Stomach smooth muscle (tissue), 2 donors: ENCODE results near the gene NAPA.

Source experiments
- H3K27ac ChIP-seq: one replicate; pipeline ENCODE4 v1.7.0; 2013; ENCODE audit warnings: mild to moderate bottlenecking, low read length, inconsistent platforms
- H3K27me3 ChIP-seq, 2 donors: one replicate each; pipeline ENCODE4 v1.7.0; 2013; ENCODE audit warnings: low read length in 2 of 2; ENCODE audit not compliant: insufficient read depth in 2 of 2, control insufficient read depth in 1 of 2
- H3K36me3 ChIP-seq, 2 donors: one replicate each; pipeline ENCODE4 v1.7.0; 2013; ENCODE audit warnings: low read length in 2 of 2; ENCODE audit not compliant: control insufficient read depth in 2 of 2, insufficient read depth in 2 of 2
- H3K4me1 ChIP-seq: one replicate; pipeline ENCODE4 v1.7.0; 2013; ENCODE audit warnings: low read length; ENCODE audit not compliant: control insufficient read depth, insufficient read depth
- H3K4me3 ChIP-seq, 2 donors: one replicate each; pipeline ENCODE4 v1.7.0; 2013; ENCODE audit warnings: low read length in 2 of 2
- H3K9ac ChIP-seq, 2 donors: one replicate each; pipeline ENCODE4 v1.7.0; 2013; ENCODE audit warnings: low read length in 2 of 2, mild to moderate bottlenecking in 1 of 2
- H3K9me3 ChIP-seq, 2 donors: one replicate each; pipeline ENCODE4 v1.7.0; 2013; ENCODE audit warnings: low read length in 2 of 2; ENCODE audit not compliant: control insufficient read depth in 2 of 2
- donor health status: healthy.
- donor health status: Pancreatic carcinoma.

The NAPA gene

GRCh38 chr19:47514869-47515588 is at the start of gene NAPA:
NAPA (minus strand) TSS chr19:47515063; CDS start chr19:47514940, 123 bp downstream.
- H3K36me3 ChIP-seq, result peaks cover 0 to 2% of the 10 kb centered on the region in 2 donors
- peak within 1 kb of the TSS; percentile 98 for H3K27ac ChIP-seq
- H3K9me3 ChIP-seq, result no peaks in the 10 kb centered on the region
- no peaks in the 10 kb centered on the region for H3K27me3 ChIP-seq
- H3K4me3 ChIP-seq, result peak within 1 kb of the TSS; percentile 99 to 100
- H3K4me1 ChIP-seq, result peaks cover 53% of the 10 kb centered on the region
- peak within 1 kb of the TSS; percentile 100 for H3K9ac ChIP-seq

GRCh38 chr19:47564081-47564480 is 49.2 kb upstream of the NAPA start:
- Histone ChIP-seq H3K27me3 (no peaks in the 10 kb centered on the region), H3K4me3 (no peak overlapping the region), H3K9me3 (no peaks in the 10 kb centered on the region), H3K36me3 (no peaks in the 10 kb centered on the region), H3K27ac (no peak overlapping the region), H3K9ac (no peak overlapping the region), H3K4me1 (no peaks in the 10 kb centered on the region)

- Histone ChIP-seq H3K27me3 (no peaks in the 10 kb centered on the region), H3K27ac (no peak overlapping the region), H3K9ac (no peak overlapping the region), H3K4me1 (no peaks in the 10 kb centered on the region), H3K36me3 (no peaks in the 10 kb centered on the region), H3K4me3 (no peak overlapping the region), H3K9me3 (no peaks in the 10 kb centered on the region)
Observed at GRCh38 chr19:47561440-47562057, 46.7 kb upstream of the NAPA start.

GRCh38 chr19:47560999-47561398 is 46.1 kb upstream of the NAPA start:
- no peaks in the 10 kb centered on the region for H3K9me3 ChIP-seq
- no peaks in the 10 kb centered on the region for H3K36me3 ChIP-seq
- no peaks in the 10 kb centered on the region for H3K4me1 ChIP-seq
- no peak overlapping the region for H3K27ac ChIP-seq
- H3K4me3 ChIP-seq, result no peak overlapping the region
- H3K27me3 ChIP-seq, result no peaks in the 10 kb centered on the region
- H3K9ac ChIP-seq, result no peak overlapping the region

GRCh38 chr19:47550129-47550528 is 35.3 kb upstream of the NAPA start:
- Histone ChIP-seq H3K36me3 (no peaks in the 10 kb centered on the region), H3K27ac (no peak overlapping the region)

GRCh38 chr19:47549261-47549862 is 34.5 kb upstream of the NAPA start:
- Histone ChIP-seq H3K36me3 (no peaks in the 10 kb centered on the region), H3K9me3 (no peaks in the 10 kb centered on the region), H3K4me1 (peaks cover 4% of the 10 kb centered on the region), H3K9ac (no peak overlapping the region), H3K4me3 (no peak overlapping the region), H3K27me3 (peaks cover 0 to 7% of the 10 kb centered on the region in 2 donors), H3K27ac (no peak overlapping the region)

More at GRCh38 chr19:47550129-47550528, 35.3 kb upstream of the NAPA start:
- H3K4me3 ChIP-seq, result no peak overlapping the region
- no peak overlapping the region for H3K9ac ChIP-seq
- peaks cover 0 to 5% of the 10 kb centered on the region in 2 donors for H3K27me3 ChIP-seq
- H3K9me3 ChIP-seq, result no peaks in the 10 kb centered on the region
- peaks cover 4% of the 10 kb centered on the region for H3K4me1 ChIP-seq

GRCh38 chr19:47547199-47547598 is 32.3 kb upstream of the NAPA start:
- Histone ChIP-seq H3K9me3 (no peaks in the 10 kb centered on the region), H3K27ac (no peak overlapping the region), H3K9ac (no peak overlapping the region), H3K27me3 (peaks cover 0 to 7% of the 10 kb centered on the region in 2 donors), H3K4me1 (peaks cover 7% of the 10 kb centered on the region), H3K36me3 (no peaks in the 10 kb centered on the region), H3K4me3 (no peak overlapping the region)

- Histone ChIP-seq H3K27me3 (peaks cover 0 to 7% of the 10 kb centered on the region in 2 donors), H3K9me3 (no peaks in the 10 kb centered on the region), H3K4me1 (peaks cover 15% of the 10 kb centered on the region), H3K27ac (no peak overlapping the region), H3K36me3 (no peaks in the 10 kb centered on the region), H3K4me3 (peak overlapping the region in 1 of 2 donors; percentile 35), H3K9ac (no peak overlapping the region)
Observed at GRCh38 chr19:47545061-47545948, 30.4 kb upstream of the NAPA start.

GRCh38 chr19:47544476-47544875 is 29.6 kb upstream of the NAPA start:
- Histone ChIP-seq H3K4me1 (peaks cover 15% of the 10 kb centered on the region), H3K9ac (no peak overlapping the region), H3K4me3 (no peak overlapping the region), H3K9me3 (no peaks in the 10 kb centered on the region), H3K36me3 (no peaks in the 10 kb centered on the region), H3K27ac (no peak overlapping the region), H3K27me3 (peaks cover 0 to 7% of the 10 kb centered on the region in 2 donors)

- Histone ChIP-seq H3K9me3 (no peaks in the 10 kb centered on the region), H3K27ac (no peak overlapping the region), H3K4me1 (peaks cover 15% of the 10 kb centered on the region), H3K27me3 (peaks cover 0 to 7% of the 10 kb centered on the region in 2 donors), H3K4me3 (no peak overlapping the region), H3K9ac (no peak overlapping the region), H3K36me3 (no peaks in the 10 kb centered on the region)
Observed at GRCh38 chr19:47544075-47544474, 29.2 kb upstream of the NAPA start.
